MM.1S (cell line): Measurements from ENCODE around the gene VEGFA.

Experiments
- DNase-seq: peaks from one replicate; pipeline ENCODE4 v3.0.0-alpha.2; 2015
- H2AFZ ChIP-seq: fragments of 300-600 bp; sonication (generic); 2 replicates; pipeline ENCODE4 v1.6.0; 2016; ENCODE audit warnings: antibody characterized with exemption, low read length
- H3F3A ChIP-seq: fragments of 300-600 bp; sonication (generic); 2 replicates; pipeline ENCODE4 v1.6.1; 2016; ENCODE audit warnings: mild to moderate bottlenecking, antibody characterized with exemption, low read length, moderate library complexity, mixed read lengths; ENCODE audit not compliant: insufficient read depth
- H3K27ac ChIP-seq: fragments of 300-600 bp; sonication (generic); 2 replicates; pipeline ENCODE4 v1.5.1; 2016; ENCODE audit warnings: mild to moderate bottlenecking, low read length
- H3K27me3 ChIP-seq: fragments of 300-600 bp; sonication (generic); replicated peaks from 2 replicates; pipeline ENCODE4 v1.6.0; 2016; ENCODE audit warnings: low read length; ENCODE audit not compliant: insufficient read depth
- H3K36me3 ChIP-seq: fragments of 300-600 bp; sonication (generic); replicated peaks from 2 replicates; pipeline ENCODE4 v1.6.1; 2016; ENCODE audit warnings: mild to moderate bottlenecking, low read length, mixed read lengths; ENCODE audit not compliant: insufficient read depth
- H3K4me1 ChIP-seq: fragments of 300-600 bp; sonication (generic); 2 replicates; pipeline ENCODE4 v1.6.1; 2016; ENCODE audit warnings: low read length, mixed read lengths
- H3K4me2 ChIP-seq: fragments of 300-600 bp; sonication (generic); 2 replicates; pipeline ENCODE4 v1.6.0; 2016; ENCODE audit warnings: low read depth, low read length
- H3K4me3 ChIP-seq: fragments of 300-600 bp; sonication (generic); 2 replicates; pipeline ENCODE4 v1.5.1; 2016; ENCODE audit warnings: low read length, mixed read lengths
- H3K79me2 ChIP-seq: fragments of 300-600 bp; sonication (generic); 2 replicates; pipeline ENCODE4 v1.6.1; 2016; ENCODE audit warnings: mixed run types, low read length, mixed read lengths
- H3K9ac ChIP-seq: fragments of 300-600 bp; sonication (generic); 2 replicates; pipeline ENCODE4 v1.6.1; 2016; ENCODE audit warnings: low read length, mixed read lengths
- H3K9me2 ChIP-seq: fragments of 300-600 bp; sonication (generic); replicated peaks from 2 replicates; pipeline ENCODE4 v1.6.1; 2016; ENCODE audit warnings: mild to moderate bottlenecking, low read length, mixed read lengths; ENCODE audit not compliant: insufficient read depth
- H3K9me3 ChIP-seq: fragments of 300-600 bp; sonication (generic); replicated peaks from 2 replicates; pipeline ENCODE4 v1.6.1; 2016; ENCODE audit warnings: mild to moderate bottlenecking, low read length, mixed read lengths; ENCODE audit not compliant: insufficient read depth
- H4K20me1 ChIP-seq: fragments of 300-600 bp; sonication (generic); 2 replicates; pipeline ENCODE4 v1.6.1; 2016; ENCODE audit warnings: mild to moderate bottlenecking, low read length, moderate library complexity, mixed read lengths; ENCODE audit not compliant: insufficient read depth
- EZH2 ChIP-seq: fragments of 300-600 bp; sonication (generic); optimal IDR thresholded peaks from 2 replicates; pipeline ENCODE3; 2017; ENCODE audit warnings: low read depth, mild to moderate bottlenecking, antibody characterized with exemption, low read length, mixed read lengths
- EZH2phosphoT487 ChIP-seq: fragments of 300-600 bp; sonication (generic); IDR thresholded peaks from 2 replicates; pipeline ENCODE4 v1.6.1; 2018; ENCODE audit warnings: antibody characterized with exemption, low read length
- TF ChIP-seq, protein P1 (sequence below): fragments of 300-600 bp; sonication (generic); IDR thresholded peaks from 2 replicates; pipeline ENCODE4 v1.5.1; 2016; ENCODE audit warnings: antibody characterized with exemption, low read length, mixed read lengths

VEGFA gene

GRCh38 chr6:43747784-43748183 lies 22.2 kb upstream of the VEGFA start:
- Histone ChIP-seq H4K20me1 (no peaks in the 10 kb centered on the region), H3K9me2 (no peaks in the 10 kb centered on the region), H3K4me2 (no peak overlapping the region), H3K9ac (no peak overlapping the region), H3K36me3 (no peaks in the 10 kb centered on the region), H3K4me3 (no peak overlapping the region), H3K27ac (no peak overlapping the region), H3F3A (no peaks in the 10 kb centered on the region), H3K27me3 (no peaks in the 10 kb centered on the region), H3K79me2 (no peaks in the 10 kb centered on the region), H3K9me3 (no peaks in the 10 kb centered on the region), H2AFZ (no peak overlapping the region), H3K4me1 (no peaks in the 10 kb centered on the region)
- TF ChIP-seq, protein P1, sequence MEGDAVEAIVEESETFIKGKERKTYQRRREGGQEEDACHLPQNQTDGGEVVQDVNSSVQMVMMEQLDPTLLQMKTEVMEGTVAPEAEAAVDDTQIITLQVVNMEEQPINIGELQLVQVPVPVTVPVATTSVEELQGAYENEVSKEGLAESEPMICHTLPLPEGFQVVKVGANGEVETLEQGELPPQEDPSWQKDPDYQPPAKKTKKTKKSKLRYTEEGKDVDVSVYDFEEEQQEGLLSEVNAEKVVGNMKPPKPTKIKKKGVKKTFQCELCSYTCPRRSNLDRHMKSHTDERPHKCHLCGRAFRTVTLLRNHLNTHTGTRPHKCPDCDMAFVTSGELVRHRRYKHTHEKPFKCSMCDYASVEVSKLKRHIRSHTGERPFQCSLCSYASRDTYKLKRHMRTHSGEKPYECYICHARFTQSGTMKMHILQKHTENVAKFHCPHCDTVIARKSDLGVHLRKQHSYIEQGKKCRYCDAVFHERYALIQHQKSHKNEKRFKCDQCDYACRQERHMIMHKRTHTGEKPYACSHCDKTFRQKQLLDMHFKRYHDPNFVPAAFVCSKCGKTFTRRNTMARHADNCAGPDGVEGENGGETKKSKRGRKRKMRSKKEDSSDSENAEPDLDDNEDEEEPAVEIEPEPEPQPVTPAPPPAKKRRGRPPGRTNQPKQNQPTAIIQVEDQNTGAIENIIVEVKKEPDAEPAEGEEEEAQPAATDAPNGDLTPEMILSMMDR: no peak
- no peak for DNase-seq

- H3K9me2 ChIP-seq: no peaks in the 10 kb centered on the region
- H3F3A ChIP-seq: no peaks in the 10 kb centered on the region
- TF ChIP-seq EZH2phosphoT487 (no peak), EZH2 (no peak)
- TF ChIP-seq, protein P1: no peak
- no peaks in the 10 kb centered on the region for H3K9me3 ChIP-seq
- no peaks in the 10 kb centered on the region for H3K27me3 ChIP-seq
- H3K9ac ChIP-seq: no peak overlapping the region
- DNase-seq: no peak
- H4K20me1 ChIP-seq: no peaks in the 10 kb centered on the region
- H2AFZ ChIP-seq: no peak overlapping the region
- H3K4me1 ChIP-seq: no peaks in the 10 kb centered on the region
- H3K4me2 ChIP-seq: no peak overlapping the region
- H3K27ac ChIP-seq: no peak overlapping the region
- H3K79me2 ChIP-seq: no peaks in the 10 kb centered on the region
- no peak overlapping the region for H3K4me3 ChIP-seq
- H3K36me3 ChIP-seq: no peaks in the 10 kb centered on the region
Observed at GRCh38 chr6:43748765-43749164, 21.2 kb upstream of the VEGFA start.

GRCh38 chr6:43749461-43749860 lies 20.6 kb upstream of the VEGFA start:
- H3K4me2 ChIP-seq: no peak overlapping the region
- no peaks in the 10 kb centered on the region for H3K27me3 ChIP-seq
- no peaks in the 10 kb centered on the region for H4K20me1 ChIP-seq
- H3K9me2 ChIP-seq: no peaks in the 10 kb centered on the region
- no peak overlapping the region for H2AFZ ChIP-seq
- H3K79me2 ChIP-seq: no peaks in the 10 kb centered on the region
- no peak overlapping the region for H3K4me3 ChIP-seq
- H3K9ac ChIP-seq: no peak overlapping the region
- no peak overlapping the region for H3K27ac ChIP-seq
- no peaks in the 10 kb centered on the region for H3K4me1 ChIP-seq
- no peak for DNase-seq
- TF ChIP-seq EZH2phosphoT487: no peak
- TF ChIP-seq, protein P1: no peak
- no peak for TF ChIP-seq EZH2
- H3F3A ChIP-seq: no peaks in the 10 kb centered on the region
- H3K9me3 ChIP-seq: no peaks in the 10 kb centered on the region
- H3K36me3 ChIP-seq: no peaks in the 10 kb centered on the region
